Endothelial cell of umbilical vein (primary cell): ENCODE measurements around the gene STX8.
"Not testable (repeated sequence)": the region's sequence is repeated elsewhere in the genome, so short reads cannot be mapped to it uniquely, and the experiment has no call there.

Experiments used
- EZH2 ChIP-seq: IDR thresholded peaks from 2 replicates; pipeline ENCODE4 v1.6.1; 2012; ENCODE audit warnings: borderline replicate concordance, low read depth, mild to moderate bottlenecking, moderate library complexity, low read length, inconsistent platforms; ENCODE audit not compliant: severe bottlenecking
- MYC ChIP-seq: IDR thresholded peaks from one replicate; pipeline ENCODE4 v1.6.1; 2011; ENCODE audit warnings: mild to moderate bottlenecking, low read depth, low read length
- POLR2A ChIP-seq: IDR thresholded peaks from 2 replicates; pipeline ENCODE4 v1.6.1; 2012; ENCODE audit warnings: low read depth, mild to moderate bottlenecking, control low read depth, low read length
- TF ChIP-seq, protein P1 (sequence below), 2 donors: IDR thresholded peaks; 1 replicate in 1 of 2; 2 replicates in 1 of 2; pipeline ENCODE4 v1.5.1; 2011; ENCODE audit warnings: low read length in 2 of 2, mild to moderate bottlenecking in 2 of 2, moderate library complexity in 2 of 2, control low read depth in 1 of 2, inconsistent platforms in 1 of 2, low read depth in 1 of 2; ENCODE audit not compliant: insufficient read depth in 1 of 2; ENCODE audit errors: extremely low read depth in 1 of 2
- TF ChIP-seq, protein P2 (sequence below): IDR thresholded peaks from 2 replicates; pipeline ENCODE4 v1.6.1; 2011; ENCODE audit not compliant: insufficient read depth, insufficient read length

DNA sequence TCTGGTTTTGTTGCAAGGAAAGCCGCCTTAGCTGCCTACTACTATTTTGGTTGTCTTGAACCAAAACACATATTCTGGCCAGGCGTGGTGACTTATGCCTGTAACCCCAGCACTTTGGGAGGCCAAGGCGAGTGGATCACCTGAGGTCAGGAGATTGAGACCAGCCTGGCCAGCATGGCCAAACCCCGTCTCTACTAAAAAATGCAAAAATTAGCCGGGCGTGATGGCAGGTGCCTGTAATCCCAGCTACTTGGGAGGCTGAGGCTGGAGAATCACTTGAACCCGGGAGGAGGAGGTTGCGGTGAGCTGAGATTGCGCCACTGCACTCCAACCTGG, 318.0 kb downstream of the STX8 start:
- TF ChIP-seq, protein P1, sequence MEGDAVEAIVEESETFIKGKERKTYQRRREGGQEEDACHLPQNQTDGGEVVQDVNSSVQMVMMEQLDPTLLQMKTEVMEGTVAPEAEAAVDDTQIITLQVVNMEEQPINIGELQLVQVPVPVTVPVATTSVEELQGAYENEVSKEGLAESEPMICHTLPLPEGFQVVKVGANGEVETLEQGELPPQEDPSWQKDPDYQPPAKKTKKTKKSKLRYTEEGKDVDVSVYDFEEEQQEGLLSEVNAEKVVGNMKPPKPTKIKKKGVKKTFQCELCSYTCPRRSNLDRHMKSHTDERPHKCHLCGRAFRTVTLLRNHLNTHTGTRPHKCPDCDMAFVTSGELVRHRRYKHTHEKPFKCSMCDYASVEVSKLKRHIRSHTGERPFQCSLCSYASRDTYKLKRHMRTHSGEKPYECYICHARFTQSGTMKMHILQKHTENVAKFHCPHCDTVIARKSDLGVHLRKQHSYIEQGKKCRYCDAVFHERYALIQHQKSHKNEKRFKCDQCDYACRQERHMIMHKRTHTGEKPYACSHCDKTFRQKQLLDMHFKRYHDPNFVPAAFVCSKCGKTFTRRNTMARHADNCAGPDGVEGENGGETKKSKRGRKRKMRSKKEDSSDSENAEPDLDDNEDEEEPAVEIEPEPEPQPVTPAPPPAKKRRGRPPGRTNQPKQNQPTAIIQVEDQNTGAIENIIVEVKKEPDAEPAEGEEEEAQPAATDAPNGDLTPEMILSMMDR (IDR thresholded peaks at IDR 0.05; ENCODE audit: extremely low read depth in 1 of 2, insufficient read depth in 1 of 2, low read depth in 1 of 2, low read length in 2 of 2) = not testable (repeated sequence)
- TF ChIP-seq EZH2, MYC, POLR2A: not testable (repeated sequence)
- TF ChIP-seq, protein P2, sequence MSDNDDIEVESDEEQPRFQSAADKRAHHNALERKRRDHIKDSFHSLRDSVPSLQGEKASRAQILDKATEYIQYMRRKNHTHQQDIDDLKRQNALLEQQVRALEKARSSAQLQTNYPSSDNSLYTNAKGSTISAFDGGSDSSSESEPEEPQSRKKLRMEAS = not testable (repeated sequence)
